B cell (primary cell): ENCODE results near the gene UTP3. TPM values are rescaled to one million over a fixed set of nuclear protein-coding genes. Genes with fewer than 3 reads are reported as not detected.

Source experiments
- ATAC-seq: fragments of 200-7000 bp; cut with Tn5 transposase; one replicate; pipeline ENCODE4 v1.10.0; 2021; ENCODE audit warnings: low read depth, mild to moderate bottlenecking, moderate number of reproducible peaks, moderate library complexity
- CTCF ChIA-PET: fragments of 350-600 bp; sonication (Branson Sonifier 250); formaldehyde crosslinking; loops from one replicate; lab custom pipeline; 2021; ENCODE audit warnings: antibody characterized with exemption, inconsistent platforms; lab: Charles Lee
- POLR2A ChIA-PET: fragments of 350-600 bp; sonication (Branson Sonifier 250); formaldehyde crosslinking; loops from one replicate; lab custom pipeline; 2021; ENCODE audit warnings: antibody characterized with exemption; lab: Charles Lee
- DNase-seq: peaks from one replicate; pipeline ENCODE4 v3.0.0; 2013
- H2AFZ ChIP-seq: 2 replicates; pipeline ENCODE4 v1.6.1; 2012; ENCODE audit warnings: mild to moderate bottlenecking, low read depth, low read length; ENCODE audit not compliant: insufficient read depth, poor library complexity, severe bottlenecking
- H3K27ac ChIP-seq, 2 donors: 1 replicate in 1 of 2; 2 replicates in 1 of 2; pipeline ENCODE4 v1.5.1; 2012 to 2013; ENCODE audit warnings: low read length in 2 of 2, mild to moderate bottlenecking in 2 of 2, moderate library complexity in 1 of 2
- H3K27me3 ChIP-seq, 4 experiments: fragments of 200-600 bp in 1 of 4; sonication (generic) in 1 of 4; replicated peaks in 1 of 4; 1 replicate in 2 of 4; 2 replicates in 2 of 4; pipeline versions ENCODE4 v1.6.1 to v1.7.0; 2013 to 2016; ENCODE audit warnings: low read length in 3 of 4, mild to moderate bottlenecking in 2 of 4, mixed read lengths in 1 of 4, moderate library complexity in 1 of 4; ENCODE audit not compliant: insufficient read depth in 4 of 4, control insufficient read depth in 3 of 4; ENCODE audit errors: control extremely low read depth in 1 of 4
- H3K36me3 ChIP-seq, 2 experiments: replicated peaks in 1 of 2; 1 replicate in 1 of 2; 2 replicates in 1 of 2; pipeline versions ENCODE4 v1.6.1 to v1.7.1; 2013; ENCODE audit warnings: low read length in 1 of 2; ENCODE audit not compliant: insufficient read depth in 2 of 2, control insufficient read depth in 1 of 2; ENCODE audit errors: control extremely low read depth in 1 of 2, extremely low read depth in 1 of 2
- H3K4me1 ChIP-seq, 2 donors: fragments of 200-600 bp in 1 of 2; sonication (generic) in 1 of 2; 1 replicate in 1 of 2; 2 replicates in 1 of 2; pipeline versions ENCODE4 v1.5.1 to v1.6.1; 2013 to 2017; ENCODE audit warnings: low read length in 2 of 2; ENCODE audit not compliant: control insufficient read depth in 2 of 2, insufficient read depth in 2 of 2
- H3K4me2 ChIP-seq: replicated peaks from 2 replicates; pipeline ENCODE3; 2012; ENCODE audit warnings: mild to moderate bottlenecking, low read depth, low read length; ENCODE audit not compliant: poor library complexity, severe bottlenecking
- H3K4me3 ChIP-seq, 5 experiments: fragments of 200-600 bp in 1 of 5; sonication (generic) in 1 of 5; 1 replicate in 3 of 5; 2 replicates in 2 of 5; pipeline versions ENCODE4 v1.5.1 to v1.7.0; 2011 to 2016; ENCODE audit warnings: low read length in 4 of 5, mild to moderate bottlenecking in 4 of 5, low read depth in 2 of 5, control low read depth in 1 of 5, moderate library complexity in 1 of 5; ENCODE audit not compliant: insufficient read depth in 1 of 5; ENCODE audit errors: control extremely low read depth in 1 of 5, extremely low read depth in 1 of 5
- H3K79me2 ChIP-seq: fragments of 200-600 bp; sonication (generic); one replicate; pipeline ENCODE4 v1.6.0; 2016; ENCODE audit warnings: low read length; ENCODE audit not compliant: control insufficient read depth, insufficient read depth
- H3K9ac ChIP-seq: fragments of 200-600 bp; sonication (generic); 2 replicates; pipeline ENCODE4 v1.6.1; 2017; ENCODE audit warnings: mild to moderate bottlenecking, low read length, moderate library complexity
- H3K9me3 ChIP-seq, 3 donors: one replicate each; pipeline versions ENCODE4 v1.6.1 to v1.7.1; 2013; ENCODE audit warnings: low read length in 2 of 3; ENCODE audit not compliant: control insufficient read depth in 2 of 3, insufficient read depth in 1 of 3; ENCODE audit errors: control extremely low read depth in 1 of 3
- H4K20me1 ChIP-seq: 2 replicates; pipeline ENCODE4 v1.6.0; 2012; ENCODE audit warnings: mild to moderate bottlenecking, low read length; ENCODE audit not compliant: insufficient read depth, control insufficient read depth, poor library complexity, severe bottlenecking
- H3K27ac Mint-ChIP-seq: one replicate; pipeline ENCODE4 v1.8.0; 2021; ENCODE audit warnings: mixed read lengths
- H3K27me3 Mint-ChIP-seq: one replicate; pipeline ENCODE4 v1.8.0; 2021; ENCODE audit warnings: mixed read lengths
- H3K4me1 Mint-ChIP-seq: one replicate; pipeline ENCODE4 v1.8.0; 2021; ENCODE audit warnings: mixed read lengths
- H3K4me3 Mint-ChIP-seq: one replicate; pipeline ENCODE4 v1.8.0; 2021; ENCODE audit warnings: mixed read lengths
- H3K9me3 Mint-ChIP-seq: one replicate; pipeline ENCODE4 v1.8.0; 2022; ENCODE audit warnings: mixed read lengths; ENCODE audit not compliant: insufficient read depth
- CTCF ChIP-seq: fragments of 200-600 bp; IDR thresholded peaks from one replicate; pipeline ENCODE4 v1.8.0; 2022; ENCODE audit warnings: antibody characterized with exemption, mild to moderate bottlenecking
- EZH2 ChIP-seq: IDR thresholded peaks from 2 replicates; pipeline ENCODE4 v1.6.1; 2012; ENCODE audit warnings: borderline replicate concordance, low read depth, mild to moderate bottlenecking, moderate library complexity, low read length; ENCODE audit not compliant: insufficient read depth, poor library complexity, severe bottlenecking
- WGBS: methylation state at CpG from one replicate; pipeline ENCODE4 v1.1.5; 2013; ENCODE audit warnings: missing lambda C conversion rate; ENCODE audit not compliant: insufficient coverage; 5-methylcytosine and 5-hydroxymethylcytosine counted together
- intact Hi-C: fragments of 100-400 bp; cut with micrococcal nuclease; formaldehyde crosslinking; loops from one replicate; pipeline ENCODE4 v1.10.0; 2022
- polyA plus RNA-seq: library from polyadenylated mRNA; depleted of rRNA; stranded (reverse); fragments of >200 nt; gene quantifications from 2 replicates; pipeline ENCODE4 v1.2.3, GENCODE V29; 2012
- total RNA-seq, 2 donors: library from RNA; stranded (reverse); fragments of 120-200 nt in 1 of 2; gene quantifications; 1 replicate in 1 of 2; 2 replicates in 1 of 2; pipeline versions ENCODE4 v1.2.3 to v1.2.4, GENCODE V29; 2013 to 2022

Gene UTP3
- total and polyA plus RNA-seq, 2 donors (not counting 1 experiment from before 2014, with no cell fraction given): 6.2 to 42.2 TPM

- H3K9ac ChIP-seq: no peak overlapping the region
- H3K79me2 ChIP-seq: peaks cover 85% of the 10 kb centered on the region
- intact Hi-C loops: no loop called here
- Mint-ChIP-seq H3K27ac (peak overlapping the region; percentile 72), H3K4me3 (no peak overlapping the region), H3K4me1 (peaks cover 49% of the 10 kb centered on the region), H3K9me3 (no peaks in the 10 kb centered on the region), H3K27me3 (no peaks in the 10 kb centered on the region)
- H3K4me1 ChIP-seq: peaks cover 45 to 50% of the 10 kb centered on the region in 2 donors
- DNase-seq: no peak
- POLR2A ChIA-PET: no interaction called here
- no peaks in the 10 kb centered on the region for H3K9me3 ChIP-seq
- CTCF ChIA-PET: interaction anchor here (0.6 to 1.6 kb wide), 2 partner anchors 23 to 34 kb away, joined by 3 to 5 read pairs; no protein-coding TSS in a partner anchor
- H3K27me3 ChIP-seq: no peaks in the 10 kb centered on the region
- WGBS: no CpG with 5 or more reads among the region's 3 CpGs
- no peaks in the 10 kb centered on the region for H4K20me1 ChIP-seq
- H3K27ac ChIP-seq: peak overlapping the region in 1 of 2 donors; percentile 85
- no peak overlapping the region for H3K4me3 ChIP-seq
- TF ChIP-seq EZH2: no peak
- no peak for TF ChIP-seq CTCF
- no peak overlapping the region for H3K4me2 ChIP-seq
- H2AFZ ChIP-seq: no peak overlapping the region
- no peaks in the 10 kb centered on the region for H3K36me3 ChIP-seq
- ATAC-seq: no peak
Measured at GRCh38 chr4:70712150-70712549, 23.8 kb downstream of the UTP3 start.

GRCh38 chr4:70712604-70713452, 24.5 kb downstream of the UTP3 start:
- peak overlapping the region; percentile 83 for H3K4me3 Mint-ChIP-seq
- H3K9ac ChIP-seq: peak overlapping the region; percentile 41

More at GRCh38 chr4:70712604-70713452, 24.5 kb downstream of the UTP3 start:
- Mint-ChIP-seq H3K9me3 (no peaks in the 10 kb centered on the region), H3K4me1 (peaks cover 54% of the 10 kb centered on the region), H3K27ac (peak overlapping the region; percentile 93), H3K27me3 (no peaks in the 10 kb centered on the region)
- TF ChIP-seq EZH2 (no peak), CTCF (no peak)
- 96% methylated on average over 4 of the region's 7 CpGs for WGBS
- Histone ChIP-seq H2AFZ (peak overlapping the region; percentile 3), H3K27me3 (no peaks in the 10 kb centered on the region), H3K9me3 (no peaks in the 10 kb centered on the region), H3K36me3 (no peaks in the 10 kb centered on the region), H3K4me1 (peaks cover 45 to 48% of the 10 kb centered on the region in 2 donors), H4K20me1 (no peaks in the 10 kb centered on the region), H3K27ac (peak overlapping the region; percentile 65 to 85), H3K4me2 (peak overlapping the region; percentile 69), H3K4me3 (peak overlapping the region in 1 of 5 experiments; percentile 8), H3K79me2 (peaks cover 86% of the 10 kb centered on the region)
- ATAC-seq (no peak), DNase-seq (no peak)
- CTCF ChIA-PET: interaction anchor here (0.6 to 1.6 kb wide), 3 partner anchors 23 to 35 kb away, joined by 3 to 5 read pairs (median 3); no protein-coding TSS in a partner anchor
- intact Hi-C loops: no loop called here
- POLR2A ChIA-PET: interaction anchor here (0.6 to 1.0 kb wide), 2 partner anchors 9 to 156 kb away, joined by 3 read pairs; no protein-coding TSS in a partner anchor
